HL-60 (cell line): ENCODE results near the gene FEM1A.

Experiments
- POLR2AphosphoS5 ChIP-seq: IDR thresholded peaks from 2 replicates; pipeline ENCODE4 v1.6.1; 2012; ENCODE audit warnings: low read depth
- TF ChIP-seq, protein P1 (sequence below): IDR thresholded peaks from one replicate; pipeline ENCODE4 v1.5.1; 2011; ENCODE audit warnings: low read length, control low read depth, inconsistent platforms; ENCODE audit not compliant: insufficient read depth

DNA sequence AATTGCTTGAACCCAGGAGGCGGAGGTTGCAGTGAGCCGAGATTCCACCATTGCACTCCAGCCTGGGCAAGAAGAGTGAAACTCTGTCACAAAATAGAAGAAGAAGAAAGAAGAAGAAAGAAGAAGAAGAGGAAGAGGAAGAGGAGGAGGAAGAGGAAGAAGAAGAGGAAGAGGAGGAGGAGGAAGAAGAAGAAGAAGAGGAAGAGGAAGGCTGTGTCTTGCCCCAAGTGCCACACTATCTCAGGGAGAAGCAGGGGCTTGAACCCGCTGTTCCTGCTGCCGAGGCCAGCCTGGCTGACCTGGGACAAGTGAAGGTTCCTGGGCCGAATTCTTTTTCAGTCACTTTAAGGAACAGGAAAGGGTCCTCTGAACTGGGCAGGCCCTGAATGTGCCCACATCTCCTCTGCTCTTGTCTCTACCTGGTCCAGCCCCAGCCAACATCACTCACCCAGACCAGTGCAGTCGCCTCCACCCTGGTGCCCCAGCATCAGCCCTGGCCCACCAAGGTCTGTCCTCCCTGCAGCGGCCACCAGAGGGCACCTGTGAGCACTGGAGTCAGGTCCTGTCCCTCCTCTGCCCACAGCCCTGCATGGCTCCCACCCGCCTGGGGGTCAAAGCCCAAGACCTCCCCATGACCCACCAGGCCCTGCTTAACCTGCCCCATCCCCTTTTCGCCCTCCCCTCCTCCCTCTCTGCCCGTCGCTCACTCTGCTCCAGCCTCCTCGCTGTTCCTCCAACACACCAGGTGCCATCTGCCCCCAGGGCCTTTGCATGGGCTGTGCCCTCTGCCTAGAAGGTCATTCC is 20.0 kb downstream of the FEM1A start:
- TF ChIP-seq, protein P1, sequence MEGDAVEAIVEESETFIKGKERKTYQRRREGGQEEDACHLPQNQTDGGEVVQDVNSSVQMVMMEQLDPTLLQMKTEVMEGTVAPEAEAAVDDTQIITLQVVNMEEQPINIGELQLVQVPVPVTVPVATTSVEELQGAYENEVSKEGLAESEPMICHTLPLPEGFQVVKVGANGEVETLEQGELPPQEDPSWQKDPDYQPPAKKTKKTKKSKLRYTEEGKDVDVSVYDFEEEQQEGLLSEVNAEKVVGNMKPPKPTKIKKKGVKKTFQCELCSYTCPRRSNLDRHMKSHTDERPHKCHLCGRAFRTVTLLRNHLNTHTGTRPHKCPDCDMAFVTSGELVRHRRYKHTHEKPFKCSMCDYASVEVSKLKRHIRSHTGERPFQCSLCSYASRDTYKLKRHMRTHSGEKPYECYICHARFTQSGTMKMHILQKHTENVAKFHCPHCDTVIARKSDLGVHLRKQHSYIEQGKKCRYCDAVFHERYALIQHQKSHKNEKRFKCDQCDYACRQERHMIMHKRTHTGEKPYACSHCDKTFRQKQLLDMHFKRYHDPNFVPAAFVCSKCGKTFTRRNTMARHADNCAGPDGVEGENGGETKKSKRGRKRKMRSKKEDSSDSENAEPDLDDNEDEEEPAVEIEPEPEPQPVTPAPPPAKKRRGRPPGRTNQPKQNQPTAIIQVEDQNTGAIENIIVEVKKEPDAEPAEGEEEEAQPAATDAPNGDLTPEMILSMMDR = peak; percentile 90
- TF ChIP-seq POLR2AphosphoS5 = no peak
